Thoracic aorta (tissue), 2 donors: ENCODE measurements around the gene PIK3C2A. TPM values are rescaled to one million over a fixed set of nuclear protein-coding genes. Genes with fewer than 3 reads are reported as not detected.

Source experiments
- ATAC-seq: fragments of 150-250 bp; one replicate; pipeline ENCODE4 v1.8.0; 2017; ENCODE audit warnings: low read depth; ENCODE audit not compliant: insufficient number of reproducible peaks, low FRiP score
- DNase-seq: peaks from one replicate; pipeline ENCODE4 v3.0.0-alpha.2; 2020; ENCODE audit warnings: low spot score
- H3K27ac ChIP-seq, 2 donors: fragments of 200-600 bp; sonication (generic); 1 replicate in 1 of 2; 2 replicates in 1 of 2; pipeline ENCODE4 v1.5.1; 2016; ENCODE audit warnings: mild to moderate bottlenecking in 2 of 2, moderate library complexity in 2 of 2
- H3K27me3 ChIP-seq: fragments of 200-600 bp; sonication (generic); replicated peaks from 2 replicates; pipeline ENCODE4 v1.6.0; 2016; ENCODE audit warnings: mild to moderate bottlenecking; ENCODE audit not compliant: insufficient read depth
- H3K36me3 ChIP-seq: fragments of 200-600 bp; sonication (generic); one replicate; pipeline ENCODE4 v1.5.1; 2016
- H3K4me1 ChIP-seq, 2 donors: fragments of 200-600 bp; sonication (generic); 1 replicate in 1 of 2; 2 replicates in 1 of 2; pipeline versions ENCODE4 v1.5.1 to v1.6.0; 2016; ENCODE audit warnings: low read depth in 2 of 2, mild to moderate bottlenecking in 1 of 2; ENCODE audit not compliant: control insufficient read depth in 1 of 2
- H3K4me3 ChIP-seq: fragments of 200-600 bp; sonication (generic); 2 replicates; pipeline ENCODE4 v1.5.1; 2016; ENCODE audit warnings: mild to moderate bottlenecking
- H3K9me3 ChIP-seq: fragments of 200-600 bp; sonication (generic); 2 replicates; pipeline ENCODE4 v1.5.1; 2016
- total RNA-seq, 2 donors: library from RNA; depleted of rRNA; stranded (reverse); fragments of >200 nt; gene quantifications; one replicate each; pipeline versions ENCODE4 v1.1.0 to v1.2.3, GENCODE V29; 2016
- TF ChIP-seq, protein P1 (sequence below): fragments of 200-600 bp; sonication (generic); IDR thresholded peaks from one replicate; pipeline ENCODE4 v1.5.1; 2019; ENCODE audit warnings: antibody characterized with exemption

The PIK3C2A gene
- total RNA-seq, 2 donors from 2014 or later = 51.3 to 109 TPM

DNA sequence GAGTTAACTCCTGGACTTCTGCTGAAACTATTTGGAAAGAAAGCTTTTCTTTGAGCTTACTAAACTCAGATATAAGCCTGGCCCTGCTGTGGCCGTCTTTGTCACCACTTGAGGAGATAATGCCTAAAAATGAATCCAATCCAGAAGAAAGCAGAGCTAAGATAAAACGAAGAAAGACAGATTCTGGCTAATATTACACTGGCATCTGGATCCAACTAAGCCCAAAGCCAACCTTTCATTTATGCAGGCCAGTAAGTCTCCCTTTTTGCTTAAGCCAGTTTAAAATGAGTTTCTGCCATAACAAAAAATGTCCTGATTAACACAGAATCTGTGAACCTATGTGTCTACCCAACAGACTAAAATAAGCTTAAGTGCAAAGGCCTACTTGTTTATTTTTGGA is 34.5 kb downstream of the PIK3C2A start:
- H3K4me3 ChIP-seq = no peak overlapping the region
- DNase-seq = no peak
- H3K4me1 ChIP-seq = peaks cover 8% of the 10 kb centered on the region in 2 donors
- no peaks in the 10 kb centered on the region for H3K36me3 ChIP-seq
- H3K9me3 ChIP-seq = no peaks in the 10 kb centered on the region
- no peak for ATAC-seq
- H3K27me3 ChIP-seq = no peaks in the 10 kb centered on the region
- H3K27ac ChIP-seq = no peak overlapping the region
- TF ChIP-seq, protein P1, sequence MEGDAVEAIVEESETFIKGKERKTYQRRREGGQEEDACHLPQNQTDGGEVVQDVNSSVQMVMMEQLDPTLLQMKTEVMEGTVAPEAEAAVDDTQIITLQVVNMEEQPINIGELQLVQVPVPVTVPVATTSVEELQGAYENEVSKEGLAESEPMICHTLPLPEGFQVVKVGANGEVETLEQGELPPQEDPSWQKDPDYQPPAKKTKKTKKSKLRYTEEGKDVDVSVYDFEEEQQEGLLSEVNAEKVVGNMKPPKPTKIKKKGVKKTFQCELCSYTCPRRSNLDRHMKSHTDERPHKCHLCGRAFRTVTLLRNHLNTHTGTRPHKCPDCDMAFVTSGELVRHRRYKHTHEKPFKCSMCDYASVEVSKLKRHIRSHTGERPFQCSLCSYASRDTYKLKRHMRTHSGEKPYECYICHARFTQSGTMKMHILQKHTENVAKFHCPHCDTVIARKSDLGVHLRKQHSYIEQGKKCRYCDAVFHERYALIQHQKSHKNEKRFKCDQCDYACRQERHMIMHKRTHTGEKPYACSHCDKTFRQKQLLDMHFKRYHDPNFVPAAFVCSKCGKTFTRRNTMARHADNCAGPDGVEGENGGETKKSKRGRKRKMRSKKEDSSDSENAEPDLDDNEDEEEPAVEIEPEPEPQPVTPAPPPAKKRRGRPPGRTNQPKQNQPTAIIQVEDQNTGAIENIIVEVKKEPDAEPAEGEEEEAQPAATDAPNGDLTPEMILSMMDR = no peak

DNA sequence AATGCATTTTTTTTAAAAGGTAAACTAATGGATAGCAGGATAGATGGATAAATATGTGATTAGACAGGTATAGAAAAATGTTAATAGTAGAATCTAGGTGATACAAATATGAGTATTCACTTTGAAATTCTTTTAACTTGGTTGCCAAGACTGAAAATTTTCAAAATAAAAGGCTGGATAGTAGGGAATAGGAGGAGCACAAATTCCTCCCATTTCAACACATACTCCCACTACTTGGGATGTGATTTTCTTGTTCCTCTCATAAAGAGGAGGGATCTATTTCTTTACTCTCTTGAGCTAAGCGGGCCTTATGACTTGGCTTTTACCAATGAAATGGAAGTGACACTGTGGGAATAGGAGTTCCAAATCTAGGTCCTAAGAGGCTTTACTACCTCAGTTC is 35.9 kb downstream of the PIK3C2A start:
- Histone ChIP-seq H3K9me3 (no peaks in the 10 kb centered on the region), H3K27ac (no peak overlapping the region), H3K27me3 (no peaks in the 10 kb centered on the region), H3K4me3 (no peak overlapping the region), H3K36me3 (no peaks in the 10 kb centered on the region), H3K4me1 (peaks cover 8% of the 10 kb centered on the region in 2 donors)
- TF ChIP-seq, protein P1 = no peak
- ATAC-seq = no peak
- no peak for DNase-seq

DNA sequence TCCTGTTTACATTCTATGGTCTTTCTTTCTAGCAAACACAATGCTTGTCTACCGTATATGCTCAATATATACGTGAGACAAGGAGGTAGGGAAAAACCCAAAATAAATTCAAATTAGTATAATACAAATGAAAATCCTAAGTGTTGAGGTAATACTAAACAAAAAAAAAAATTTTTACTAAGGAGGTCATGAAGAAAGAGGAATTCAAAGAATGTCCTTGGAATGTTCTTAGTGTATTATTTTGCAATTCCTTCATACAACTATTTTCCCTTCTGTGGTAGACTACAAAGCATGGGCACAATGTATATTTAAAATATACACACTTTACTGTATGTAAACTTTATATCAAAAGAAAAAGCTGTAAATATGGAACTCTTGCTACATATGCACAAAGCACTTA is 36.4 kb downstream of the PIK3C2A start:
- no peaks in the 10 kb centered on the region for H3K36me3 ChIP-seq
- H3K9me3 ChIP-seq = no peaks in the 10 kb centered on the region
- H3K27me3 ChIP-seq = no peaks in the 10 kb centered on the region
- ATAC-seq = no peak
- no peak for DNase-seq
- peak overlapping the region in 1 of 2 donors; percentile 8 for H3K27ac ChIP-seq
- TF ChIP-seq, protein P1 = no peak
- peaks cover 8% of the 10 kb centered on the region in 2 donors for H3K4me1 ChIP-seq
- H3K4me3 ChIP-seq = no peak overlapping the region

DNA sequence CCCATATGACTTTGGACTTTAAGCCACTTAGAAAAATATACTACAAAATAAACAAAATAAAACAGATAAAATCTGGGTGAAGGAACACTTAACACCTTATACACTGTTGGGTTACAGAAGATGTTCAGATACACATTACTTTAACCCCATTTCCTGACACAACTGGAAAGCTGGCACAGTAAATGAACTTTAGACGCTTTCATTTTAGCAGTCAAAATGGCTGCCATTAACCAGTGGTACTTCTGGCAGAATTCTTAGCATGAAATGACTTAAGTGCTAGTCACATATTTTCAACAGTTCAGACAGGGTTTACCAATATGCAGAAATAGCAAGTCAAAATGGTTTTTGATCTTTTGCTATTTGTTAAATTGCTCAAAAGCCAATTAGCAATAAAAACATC is 37.9 kb downstream of the PIK3C2A start:
- no peak overlapping the region for H3K27ac ChIP-seq
- TF ChIP-seq, protein P1 = no peak
- no peaks in the 10 kb centered on the region for H3K36me3 ChIP-seq
- no peak overlapping the region for H3K4me3 ChIP-seq
- ATAC-seq (no peak), DNase-seq (no peak)
- H3K27me3 ChIP-seq = no peaks in the 10 kb centered on the region
- H3K4me1 ChIP-seq = peaks cover 14% of the 10 kb centered on the region in 2 donors
- H3K9me3 ChIP-seq = no peaks in the 10 kb centered on the region

DNA sequence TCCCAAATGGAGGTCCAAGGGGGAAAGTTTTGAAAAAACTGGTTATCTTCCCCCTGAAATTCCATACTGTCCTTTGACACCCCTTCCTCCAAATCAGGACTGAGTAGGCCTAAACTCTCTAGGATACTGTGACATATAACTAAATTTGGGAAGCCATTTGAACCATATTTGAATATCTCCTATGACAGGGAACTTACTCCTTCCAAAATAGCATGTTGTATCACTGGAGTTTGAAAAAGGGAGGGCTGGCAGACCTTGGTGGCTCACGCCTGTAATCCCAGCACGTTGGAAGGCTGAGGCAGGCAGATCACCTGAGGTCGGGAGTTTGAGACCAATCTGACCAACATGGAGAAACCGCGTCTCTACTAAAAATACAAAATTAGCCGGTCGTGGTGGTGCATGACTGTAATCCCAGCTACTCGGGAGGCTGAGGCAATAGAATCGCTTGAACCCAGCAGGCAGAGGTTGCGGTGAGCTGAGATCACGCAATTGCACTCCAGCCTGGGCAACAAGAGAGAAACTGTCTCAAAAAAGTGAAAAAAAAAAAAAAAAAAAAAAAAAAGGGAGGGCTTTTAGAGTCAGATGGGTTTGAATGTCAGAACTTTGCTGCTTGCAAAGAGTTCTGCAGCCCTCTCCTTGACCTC is 42.4 kb downstream of the PIK3C2A start:
- no peaks in the 10 kb centered on the region for H3K27me3 ChIP-seq
- H3K4me3 ChIP-seq = no peak overlapping the region
- DNase-seq (no peak), ATAC-seq (no peak)
- no peaks in the 10 kb centered on the region for H3K9me3 ChIP-seq
- TF ChIP-seq, protein P1 = no peak
- H3K4me1 ChIP-seq = peaks cover 40 to 45% of the 10 kb centered on the region in 2 donors
- no peaks in the 10 kb centered on the region for H3K36me3 ChIP-seq
- H3K27ac ChIP-seq = peak overlapping the region in 1 of 2 donors; percentile 24
